Duodenal mucosa (tissue), 2 donors: ENCODE results near the gene OR7D4.
"Not testable (repeated sequence)": the region's sequence is repeated elsewhere in the genome, so short reads cannot be mapped to it uniquely, and the experiment has no call there.

Source experiments
- H3K27ac ChIP-seq: one replicate; pipeline ENCODE4 v1.7.0; 2013; ENCODE audit warnings: low read depth, low read length
- H3K27me3 ChIP-seq, 2 donors: one replicate each; pipeline ENCODE4 v1.7.0; 2013; ENCODE audit warnings: low read length in 2 of 2, control low read depth in 1 of 2; ENCODE audit not compliant: insufficient read depth in 2 of 2, control insufficient read depth in 1 of 2
- H3K36me3 ChIP-seq, 2 donors: one replicate each; pipeline ENCODE4 v1.7.0; 2013; ENCODE audit warnings: low read length in 2 of 2, control low read depth in 1 of 2; ENCODE audit not compliant: insufficient read depth in 2 of 2, control insufficient read depth in 1 of 2
- H3K4me1 ChIP-seq, 2 donors: one replicate each; pipeline ENCODE4 v1.7.0; 2013; ENCODE audit warnings: low read length in 2 of 2, control low read depth in 1 of 2; ENCODE audit not compliant: insufficient read depth in 2 of 2, control insufficient read depth in 1 of 2
- H3K4me3 ChIP-seq, 2 donors: one replicate each; pipeline ENCODE4 v1.7.0; 2013; ENCODE audit warnings: low read length in 2 of 2, low read depth in 1 of 2
- H3K9ac ChIP-seq, 2 donors: one replicate each; pipeline ENCODE4 v1.7.0; 2013; ENCODE audit warnings: low read length in 2 of 2, low read depth in 1 of 2
- H3K9me3 ChIP-seq, 2 donors: one replicate each; pipeline ENCODE4 v1.7.0; 2013; ENCODE audit warnings: low read length in 2 of 2, control low read depth in 1 of 2; ENCODE audit not compliant: control insufficient read depth in 1 of 2

OR7D4 gene

GRCh38 chr19:9219489-9219888 is at the start of gene OR7D4:
OR7D4 (minus strand) TSS chr19:9219589; CDS start chr19:9214837, 4,752 bp downstream.
- peaks cover 2 to 7% of the 10 kb centered on the region in 2 donors for H3K9me3 ChIP-seq
- H3K9ac ChIP-seq = no peak within 1 kb of the TSS
- no peak within 1 kb of the TSS for H3K4me3 ChIP-seq
- no peaks in the 10 kb centered on the region for H3K4me1 ChIP-seq
- no peaks in the 10 kb centered on the region for H3K36me3 ChIP-seq
- no peak within 1 kb of the TSS for H3K27ac ChIP-seq
- no peaks in the 10 kb centered on the region for H3K27me3 ChIP-seq

- Histone ChIP-seq H3K27ac (no peak overlapping the region), H3K4me1 (no peaks in the 10 kb centered on the region), H3K27me3 (no peaks in the 10 kb centered on the region), H3K9ac (no peak overlapping the region), H3K36me3 (no peaks in the 10 kb centered on the region), H3K4me3 (no peak overlapping the region), H3K9me3 (no peaks in the 10 kb centered on the region)
Observed at GRCh38 chr19:9251236-9251635, 31.8 kb upstream of the OR7D4 start.

- H3K4me3 ChIP-seq = no peak within 1 kb of the TSS
- H3K27ac ChIP-seq = no peak within 1 kb of the TSS
- H3K9ac ChIP-seq = no peak within 1 kb of the TSS
- no peaks in the 10 kb centered on the region for H3K4me1 ChIP-seq
- H3K36me3 ChIP-seq = no peaks in the 10 kb centered on the region
- H3K27me3 ChIP-seq = no peaks in the 10 kb centered on the region
- H3K9me3 ChIP-seq = peaks cover 0 to 2% of the 10 kb centered on the region in 2 donors
Observed at GRCh38 chr19:9250630-9251029, 31.2 kb upstream of the OR7D4 start, which contains the start of gene OR7E24. OR7E24 (plus strand) TSS chr19:9250930; CDS start chr19:9251044, 114 bp downstream.

GRCh38 chr19:9205501-9206113 is 13.8 kb downstream of the OR7D4 start:
- H3K4me3 ChIP-seq = peak overlapping the region in 1 of 2 donors; percentile 51
- no peaks in the 10 kb centered on the region for H3K9me3 ChIP-seq
- H3K9ac ChIP-seq = no peak overlapping the region
- H3K27me3 ChIP-seq = no peaks in the 10 kb centered on the region
- H3K4me1 ChIP-seq = no peaks in the 10 kb centered on the region
- no peaks in the 10 kb centered on the region for H3K36me3 ChIP-seq
- no peak overlapping the region for H3K27ac ChIP-seq

GRCh38 chr19:9198044-9198443 is 21.3 kb downstream of the OR7D4 start:
- not testable (repeated sequence) for H3K36me3 ChIP-seq, H3K9me3 ChIP-seq, H3K4me1 ChIP-seq

GRCh38 chr19:9189535-9189934 is 29.9 kb downstream of the OR7D4 start:
- no peak overlapping the region for H3K9ac ChIP-seq
- H3K27me3 ChIP-seq = no peaks in the 10 kb centered on the region
- H3K27ac ChIP-seq = no peak overlapping the region
- no peaks in the 10 kb centered on the region for H3K4me1 ChIP-seq
- H3K4me3 ChIP-seq = no peak overlapping the region
- no peaks in the 10 kb centered on the region for H3K36me3 ChIP-seq
- no peaks in the 10 kb centered on the region for H3K9me3 ChIP-seq

More at GRCh38 chr19:9198044-9198443, 21.3 kb downstream of the OR7D4 start:
- H3K9ac ChIP-seq, H3K4me3 ChIP-seq, H3K27ac ChIP-seq, H3K27me3 ChIP-seq: not testable (repeated sequence)

GRCh38 chr19:9187191-9187590 is 32.2 kb downstream of the OR7D4 start:
- H3K9me3 ChIP-seq = no peaks in the 10 kb centered on the region
- no peaks in the 10 kb centered on the region for H3K4me1 ChIP-seq
- H3K4me3 ChIP-seq = no peak overlapping the region
- no peaks in the 10 kb centered on the region for H3K27me3 ChIP-seq
- no peak overlapping the region for H3K9ac ChIP-seq
- no peaks in the 10 kb centered on the region for H3K36me3 ChIP-seq
- no peak overlapping the region for H3K27ac ChIP-seq

- H3K27me3 ChIP-seq = no peaks in the 10 kb centered on the region
- no peaks in the 10 kb centered on the region for H3K4me1 ChIP-seq
- no peak overlapping the region for H3K27ac ChIP-seq
- no peak overlapping the region for H3K4me3 ChIP-seq
- no peaks in the 10 kb centered on the region for H3K9me3 ChIP-seq
- no peaks in the 10 kb centered on the region for H3K36me3 ChIP-seq
- no peak overlapping the region for H3K9ac ChIP-seq
Observed at GRCh38 chr19:9183000-9183399, 36.4 kb downstream of the OR7D4 start.

- Histone ChIP-seq H3K9ac (no peak within 1 kb of the TSS), H3K4me1 (no peaks in the 10 kb centered on the region), H3K27me3 (no peaks in the 10 kb centered on the region), H3K4me3 (no peak within 1 kb of the TSS), H3K27ac (no peak within 1 kb of the TSS), H3K9me3 (no peaks in the 10 kb centered on the region), H3K36me3 (no peaks in the 10 kb centered on the region)
Observed at GRCh38 chr19:9178901-9179300, 40.5 kb downstream of the OR7D4 start, which contains the start of gene OR7D2. OR7D2 (plus strand) TSS chr19:9178979; CDS start chr19:9185782, 6,803 bp downstream.

GRCh38 chr19:9175326-9175725 is 44.1 kb downstream of the OR7D4 start:
- Histone ChIP-seq H3K4me3 (no peak overlapping the region), H3K9ac (no peak overlapping the region), H3K27ac (no peak overlapping the region), H3K9me3 (no peaks in the 10 kb centered on the region), H3K4me1 (peaks cover 0 to 3% of the 10 kb centered on the region in 2 donors), H3K27me3 (no peaks in the 10 kb centered on the region), H3K36me3 (no peaks in the 10 kb centered on the region)
